ENCODE measurements around the gene ARHGAP22.

DNA sequence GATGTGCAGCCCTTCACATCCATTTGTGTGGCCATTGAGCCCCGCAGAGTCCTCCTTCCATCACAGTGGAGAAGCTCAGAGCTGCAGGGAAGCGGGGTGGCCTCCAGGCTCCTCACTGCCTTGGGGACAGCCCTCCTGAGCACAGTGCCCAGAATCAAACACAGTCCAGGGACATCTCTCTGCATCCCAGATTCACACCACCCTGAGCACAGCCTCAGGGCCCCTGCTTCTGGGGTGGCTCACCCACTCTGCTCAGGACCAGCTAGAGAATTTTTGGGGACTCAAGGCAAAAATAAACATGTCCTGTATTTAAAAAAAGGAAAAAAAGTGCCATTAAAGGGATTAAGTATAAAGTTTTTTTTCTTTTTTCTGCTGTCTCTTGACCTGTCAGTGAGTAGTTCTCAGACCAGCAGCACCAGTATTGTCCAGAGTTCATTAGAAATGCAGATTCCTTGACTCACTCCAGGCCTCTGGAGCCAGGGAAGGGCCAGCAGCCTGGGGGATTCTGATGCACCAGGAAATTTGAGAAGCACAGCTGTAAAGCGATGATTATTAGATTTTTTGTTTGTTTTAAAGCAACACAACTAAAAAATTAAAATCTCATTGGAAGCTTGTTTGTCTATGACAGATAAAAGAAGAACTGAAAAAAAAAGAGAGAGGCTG is 61.6 kb downstream of the ARHGAP22 start:
- TF ChIP-seq, protein P1, sequence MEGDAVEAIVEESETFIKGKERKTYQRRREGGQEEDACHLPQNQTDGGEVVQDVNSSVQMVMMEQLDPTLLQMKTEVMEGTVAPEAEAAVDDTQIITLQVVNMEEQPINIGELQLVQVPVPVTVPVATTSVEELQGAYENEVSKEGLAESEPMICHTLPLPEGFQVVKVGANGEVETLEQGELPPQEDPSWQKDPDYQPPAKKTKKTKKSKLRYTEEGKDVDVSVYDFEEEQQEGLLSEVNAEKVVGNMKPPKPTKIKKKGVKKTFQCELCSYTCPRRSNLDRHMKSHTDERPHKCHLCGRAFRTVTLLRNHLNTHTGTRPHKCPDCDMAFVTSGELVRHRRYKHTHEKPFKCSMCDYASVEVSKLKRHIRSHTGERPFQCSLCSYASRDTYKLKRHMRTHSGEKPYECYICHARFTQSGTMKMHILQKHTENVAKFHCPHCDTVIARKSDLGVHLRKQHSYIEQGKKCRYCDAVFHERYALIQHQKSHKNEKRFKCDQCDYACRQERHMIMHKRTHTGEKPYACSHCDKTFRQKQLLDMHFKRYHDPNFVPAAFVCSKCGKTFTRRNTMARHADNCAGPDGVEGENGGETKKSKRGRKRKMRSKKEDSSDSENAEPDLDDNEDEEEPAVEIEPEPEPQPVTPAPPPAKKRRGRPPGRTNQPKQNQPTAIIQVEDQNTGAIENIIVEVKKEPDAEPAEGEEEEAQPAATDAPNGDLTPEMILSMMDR (IDR thresholded peaks at IDR 0.05), result no peak
- TF ChIP-seq POLR2A (IDR thresholded peaks at IDR 0.05), result no peak
